K562 (cell line): ENCODE results near the gene PLK5. TPM values are rescaled to one million over a fixed set of nuclear protein-coding genes. Genes with fewer than 3 reads are reported as not detected.

Source experiments
- CREB1 ChIP-seq, 2 experiments: sonication (generic) in 1 of 2; formaldehyde crosslinking in 1 of 2; IDR thresholded peaks; 2 replicates each; pipeline versions ENCODE4 v1.6.1 to v1.8.0; 2012 to 2022; ENCODE audit warnings: inconsistent platforms in 1 of 2, mild to moderate bottlenecking in 1 of 2, missing genetic modification reagents in 1 of 2, moderate library complexity in 1 of 2
- IRF9 ChIP-seq: fragments of 450-650 bp; IDR thresholded peaks from 2 replicates; pipeline ENCODE4 v1.6.1; 2016; ENCODE audit warnings: missing biosample characterization, missing genetic modification characterization
- JUND ChIP-seq, 2 experiments: IDR thresholded peaks; 2 replicates in 1 of 2; 3 replicates in 1 of 2; pipeline ENCODE4 v1.6.1; 2011; ENCODE audit warnings: borderline replicate concordance in 2 of 2, low read depth in 2 of 2, low read length in 2 of 2, improper control_type of control experiment in 1 of 2, missing biosample characterization in 1 of 2, missing genetic modification characterization in 1 of 2, missing genetic modification reagents in 1 of 2
- KLF16 ChIP-seq: IDR thresholded peaks from 2 replicates; pipeline ENCODE4 v1.6.1; 2016; ENCODE audit warnings: antibody characterized with exemption
- LEF1 ChIP-seq: fragments of 450-650 bp; IDR thresholded peaks from 2 replicates; pipeline ENCODE4 v1.6.1; 2016; ENCODE audit warnings: mild to moderate bottlenecking
- MECOM ChIP-seq: fragments of 250-450 bp; sonication (Bioruptor Pico); IDR thresholded peaks from 2 replicates; pipeline ENCODE4 v1.8.0; 2022; ENCODE audit warnings: inconsistent platforms
- MEF2A ChIP-seq: IDR thresholded peaks from 2 replicates; pipeline ENCODE4 v1.6.1; 2011; ENCODE audit warnings: low read depth, mild to moderate bottlenecking, low read length, moderate library complexity; ENCODE audit not compliant: control insufficient read depth
- MYC ChIP-seq, 2 experiments: fragments of 250-450 bp in 1 of 2; sonication (Bioruptor Pico) in 1 of 2; IDR thresholded peaks; 2 replicates each; pipeline versions ENCODE4 v1.5.1 to v1.6.1; 2012 to 2021; ENCODE audit warnings: low read depth in 2 of 2, borderline replicate concordance in 1 of 2, improper control_type of control experiment in 1 of 2, low read length in 1 of 2, mild to moderate bottlenecking in 1 of 2, moderate library complexity in 1 of 2
- MYNN ChIP-seq, 2 experiments: sonication (generic); formaldehyde crosslinking in 1 of 2; IDR thresholded peaks; 2 replicates each; pipeline versions ENCODE4 v1.5.0 to v1.6.1; 2016 to 2020; ENCODE audit warnings: antibody characterized with exemption in 1 of 2, missing genetic modification reagents in 1 of 2
- NR0B1 ChIP-seq: fragments of 450-650 bp; IDR thresholded peaks from one replicate; pipeline ENCODE4 v1.6.1; 2018; ENCODE audit warnings: mild to moderate bottlenecking, moderate library complexity; ENCODE audit not compliant: partially characterized antibody
- PHF20 ChIP-seq: fragments of 450-650 bp; IDR thresholded peaks from 2 replicates; pipeline ENCODE4 v1.6.1; 2018; ENCODE audit not compliant: partially characterized antibody
- RAD21 ChIP-seq, 2 experiments: fragments of 250-450 bp in 1 of 2; fragments of 450-650 bp in 1 of 2; sonication (Bioruptor Pico) in 1 of 2; formaldehyde crosslinking in 1 of 2; IDR thresholded peaks in 1 of 2; conservative IDR thresholded peaks in 1 of 2; 2 replicates each; pipeline versions ENCODE4 v1.4.0 to v1.8.0; 2020 to 2022; ENCODE audit warnings: mild to moderate bottlenecking in 2 of 2, moderate library complexity in 1 of 2
- RBM25 ChIP-seq: fragments of 200-400 bp; formaldehyde crosslinking; IDR thresholded peaks from 2 replicates; pipeline ENCODE4 v1.6.1; 2018; ENCODE audit warnings: low read length, low read depth, moderate library complexity; ENCODE audit not compliant: severe bottlenecking
- SMAD3 ChIP-seq: fragments of 450-650 bp; formaldehyde crosslinking; conservative IDR thresholded peaks from 2 replicates; pipeline ENCODE4 v1.4.0; 2020; ENCODE audit warnings: mild to moderate bottlenecking
- SPI1 ChIP-seq: IDR thresholded peaks from 2 replicates; pipeline ENCODE4 v1.6.1; 2011; ENCODE audit warnings: low read depth, low read length, control low read depth, borderline replicate concordance
- STAT5A ChIP-seq: IDR thresholded peaks from 2 replicates; pipeline ENCODE4 v1.6.1; 2012; ENCODE audit warnings: low read length, inconsistent platforms, borderline replicate concordance
- TBL1XR1 ChIP-seq, 2 experiments: IDR thresholded peaks; 2 replicates each; pipeline ENCODE4 v1.6.1; 2012; ENCODE audit warnings: improper control_type of control experiment in 2 of 2, low read length in 2 of 2, mild to moderate bottlenecking in 1 of 2
- TEAD4 ChIP-seq, 2 experiments: sonication (generic) in 1 of 2; formaldehyde crosslinking in 1 of 2; IDR thresholded peaks; 2 replicates each; pipeline versions ENCODE4 v1.6.1 to v1.8.0; 2012 to 2022; ENCODE audit warnings: borderline replicate concordance in 1 of 2, inconsistent platforms in 1 of 2, low read length in 1 of 2, mild to moderate bottlenecking in 1 of 2, missing genetic modification reagents in 1 of 2
- TRIM25 ChIP-seq: fragments of 450-650 bp; IDR thresholded peaks from 2 replicates; pipeline ENCODE4 v1.7.0; 2016; ENCODE audit warnings: borderline replicate concordance
- ZBED1 ChIP-seq: IDR thresholded peaks from 2 replicates; pipeline ENCODE4 v1.6.1; 2014
- ZEB2 ChIP-seq: fragments of 450-650 bp; IDR thresholded peaks from 2 replicates; pipeline ENCODE4 v1.6.1; 2016
- ZNF12 ChIP-seq: sonication (generic); formaldehyde crosslinking; IDR thresholded peaks from 2 replicates; pipeline ENCODE4 v1.4.0; 2020; ENCODE audit warnings: mild to moderate bottlenecking, missing genetic modification reagents
- ZNF347 ChIP-seq: fragments of 450-650 bp; formaldehyde crosslinking; IDR thresholded peaks from 2 replicates; pipeline ENCODE4 v1.4.0; 2020; ENCODE audit warnings: low read depth, mild to moderate bottlenecking, moderate library complexity
- ZSCAN29 ChIP-seq: fragments of 450-650 bp; IDR thresholded peaks from 2 replicates; pipeline ENCODE4 v1.6.1; 2017
- polyA plus RNA-seq, 8 experiments: library from polyadenylated mRNA; depleted of rRNA in 4 of 8; stranded (reverse) in 5 of 8; unstranded in 3 of 8; fragments of >200 nt; fragmentation: Nextera tagmentation in 2 of 8; fragmentation: Illumina TruSeq in 1 of 8; extraction: Ambion mirVana in 2 of 8; extraction: Trizol in 1 of 8; gene quantifications; 2 replicates each; pipeline versions ENCODE4 v1.2.1 to v1.2.3, GENCODE V29; 2011 to 2014; ENCODE audit warnings: inconsistent platforms in 1 of 8, missing spikeins in 1 of 8
- total RNA-seq, 7 experiments: library from RNA; depleted of rRNA in 6 of 7; stranded (reverse); fragments of >200 nt in 6 of 7; fragmentation: Illumina TruSeq in 2 of 7; extraction: Trizol in 2 of 7; gene quantifications; 2 replicates each; pipeline versions ENCODE4 v1.2.1 to v1.2.3, GENCODE V29; 2011 to 2021; ENCODE audit warnings: low replicate concordance in 1 of 7

Gene PLK5
- total and polyA plus RNA-seq, 9 of the 15 experiments (the other 6 are each of a cell fraction or from before 2014, with no cell fraction given), result 0.04 to 0.23 (median 0.11) TPM; not detected in 5

- TF ChIP-seq JUND (IDR thresholded peaks at IDR 0.05; ENCODE audit: borderline replicate concordance, low read depth, low read length), result no peak
- no peak for TF ChIP-seq JUND (tag; IDR thresholded peaks at IDR 0.05; ENCODE audit: borderline replicate concordance, low read depth, low read length)
- TF ChIP-seq MEF2A, result no peak
- peak in 1 of 2 experiments; percentile 9; a peak in 1 of 4 replicates for TF ChIP-seq RAD21 (CRISPR knock-in tag; conservative IDR thresholded peaks at IDR 0.05 in 1 of 2, IDR thresholded peaks at IDR 0.05 in 1 of 2)
- no peak for TF ChIP-seq IRF9
- TF ChIP-seq NR0B1, result no peak
- TF ChIP-seq KLF16, result no peak
- no peak for TF ChIP-seq CREB1 (IDR thresholded peaks at IDR 0.05)
- TF ChIP-seq CREB1 (CRISPR knock-in tag; IDR thresholded peaks at IDR 0.05), result no peak
- TF ChIP-seq LEF1, result no peak
- no peak for TF ChIP-seq STAT5A
- no peak for TF ChIP-seq TRIM25
- TF ChIP-seq ZNF12 (CRISPR knock-in tag), result no peak
- no peak for TF ChIP-seq ZSCAN29
- TF ChIP-seq RBM25, result peak; percentile 70
- no peak for TF ChIP-seq SMAD3 (CRISPR knock-in tag)
- no peak for TF ChIP-seq ZEB2
- TF ChIP-seq TEAD4 (IDR thresholded peaks at IDR 0.05; ENCODE audit: low read length), result no peak
- no peak for TF ChIP-seq TEAD4 (CRISPR knock-in tag; IDR thresholded peaks at IDR 0.05; ENCODE audit: borderline replicate concordance)
- no peak for TF ChIP-seq SPI1
- TF ChIP-seq ZBED1, result no peak
- no peak for TF ChIP-seq ZNF347 (CRISPR knock-in tag)
- TF ChIP-seq MYNN (IDR thresholded peaks at IDR 0.05), result no peak
- TF ChIP-seq MYNN (CRISPR knock-in tag; IDR thresholded peaks at IDR 0.05), result 0 out of 2 replicates have a peak, but pooled peaks have one; percentile 14
- TF ChIP-seq PHF20, result peak; percentile 28
- no peak for TF ChIP-seq MECOM
- TF ChIP-seq MYC (IDR thresholded peaks at IDR 0.05; ENCODE audit: low read depth, low read length), result peak; percentile 75
- no peak; the same call in 1 of the 2 replicates for TF ChIP-seq MYC (CRISPR knock-in tag; IDR thresholded peaks at IDR 0.05; ENCODE audit: borderline replicate concordance, low read depth)
- TF ChIP-seq TBL1XR1 (IDR thresholded peaks at IDR 0.05; ENCODE audit: low read length in 2 of 2), result no peak
Measured at GRCh38 chr19:1491114-1491848, 32.6 kb upstream of the PLK5 start, which contains the start of gene REEP6 (continued).
